NT2/D1 (cell line): ENCODE measurements around the gene REXO4.

Experiments used
- SUZ12 ChIP-seq: IDR thresholded peaks from 2 replicates; pipeline ENCODE4 v1.6.1; 2011; ENCODE audit not compliant: insufficient read length, insufficient read depth; ENCODE audit errors: extremely low read depth
- YY1 ChIP-seq: IDR thresholded peaks from 2 replicates; pipeline ENCODE4 v1.6.1; 2011; ENCODE audit not compliant: insufficient read length, insufficient read depth
- ZNF274 ChIP-seq: IDR thresholded peaks from 2 replicates; pipeline ENCODE4 v1.6.1; 2011; ENCODE audit warnings: mild to moderate bottlenecking, low read depth, low read length

DNA sequence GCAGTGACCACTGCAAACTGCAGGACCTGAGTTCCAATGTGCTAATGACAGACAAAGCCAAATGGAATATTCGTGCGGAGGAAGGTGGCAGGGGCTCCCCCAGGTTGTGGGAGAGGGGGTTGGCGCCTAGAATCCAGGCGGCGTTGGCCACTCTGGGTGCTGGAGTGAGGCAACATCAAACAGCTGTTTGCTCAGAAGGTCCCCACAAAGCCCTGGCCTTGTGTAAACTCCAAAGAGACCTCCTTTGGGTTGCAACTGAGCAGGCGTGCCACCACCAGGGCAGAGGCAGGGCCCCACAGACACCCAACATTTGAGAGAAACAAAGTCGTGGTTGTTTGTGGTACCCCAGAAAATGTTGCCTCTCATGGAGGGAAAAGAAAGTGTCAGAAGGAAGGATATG, 27.1 kb downstream of the REXO4 start:
- TF ChIP-seq YY1: no peak
- TF ChIP-seq SUZ12: no peak
- TF ChIP-seq ZNF274: no peak
